ENCODE results near the gene INTS7. TPM values are rescaled to one million over a fixed set of nuclear protein-coding genes. Genes with fewer than 3 reads are reported as not detected.
"Not testable (repeated sequence)": the region's sequence is repeated elsewhere in the genome, so short reads cannot be mapped to it uniquely, and the experiment has no call there.

INTS7 gene
- polyA plus RNA-seq, 1 of the 3 experiments (the other 2 are of a cell fraction): 8.7 TPM

DNA sequence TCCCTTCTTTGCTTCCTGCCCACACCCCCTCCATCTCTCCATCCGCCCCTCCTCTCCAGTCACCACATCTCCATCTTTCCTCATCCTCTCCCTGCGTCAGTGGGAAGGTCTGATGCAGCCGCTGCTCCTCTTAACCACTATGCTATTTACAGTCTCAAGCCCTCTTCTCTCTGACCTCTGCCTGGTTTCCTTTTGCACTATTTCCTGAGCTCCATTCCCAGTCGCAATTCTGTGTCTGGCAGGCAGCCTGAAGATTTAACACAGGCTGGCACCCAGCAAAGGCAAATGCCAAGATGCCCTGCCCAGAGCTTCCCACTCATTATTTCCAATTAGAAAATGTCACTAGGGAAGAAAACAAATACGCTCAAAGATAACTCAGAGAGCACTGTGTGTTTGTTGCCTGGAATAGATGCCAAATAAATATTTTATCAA, 115.2 kb downstream of the INTS7 start (continued):
- TF ChIP-seq, protein P1, sequence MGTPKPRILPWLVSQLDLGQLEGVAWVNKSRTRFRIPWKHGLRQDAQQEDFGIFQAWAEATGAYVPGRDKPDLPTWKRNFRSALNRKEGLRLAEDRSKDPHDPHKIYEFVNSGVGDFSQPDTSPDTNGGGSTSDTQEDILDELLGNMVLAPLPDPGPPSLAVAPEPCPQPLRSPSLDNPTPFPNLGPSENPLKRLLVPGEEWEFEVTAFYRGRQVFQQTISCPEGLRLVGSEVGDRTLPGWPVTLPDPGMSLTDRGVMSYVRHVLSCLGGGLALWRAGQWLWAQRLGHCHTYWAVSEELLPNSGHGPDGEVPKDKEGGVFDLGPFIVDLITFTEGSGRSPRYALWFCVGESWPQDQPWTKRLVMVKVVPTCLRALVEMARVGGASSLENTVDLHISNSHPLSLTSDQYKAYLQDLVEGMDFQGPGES (IDR thresholded peaks at IDR 0.05; ENCODE audit: low read depth, low read length): no peak
- TF ChIP-seq, protein P2, sequence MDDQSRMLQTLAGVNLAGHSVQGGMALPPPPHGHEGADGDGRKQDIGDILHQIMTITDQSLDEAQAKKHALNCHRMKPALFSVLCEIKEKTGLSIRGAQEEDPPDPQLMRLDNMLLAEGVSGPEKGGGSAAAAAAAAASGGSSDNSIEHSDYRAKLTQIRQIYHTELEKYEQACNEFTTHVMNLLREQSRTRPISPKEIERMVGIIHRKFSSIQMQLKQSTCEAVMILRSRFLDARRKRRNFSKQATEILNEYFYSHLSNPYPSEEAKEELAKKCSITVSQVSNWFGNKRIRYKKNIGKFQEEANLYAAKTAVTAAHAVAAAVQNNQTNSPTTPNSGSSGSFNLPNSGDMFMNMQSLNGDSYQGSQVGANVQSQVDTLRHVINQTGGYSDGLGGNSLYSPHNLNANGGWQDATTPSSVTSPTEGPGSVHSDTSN (IDR thresholded peaks at IDR 0.05): peak; percentile 50
- TF ChIP-seq, protein P3, sequence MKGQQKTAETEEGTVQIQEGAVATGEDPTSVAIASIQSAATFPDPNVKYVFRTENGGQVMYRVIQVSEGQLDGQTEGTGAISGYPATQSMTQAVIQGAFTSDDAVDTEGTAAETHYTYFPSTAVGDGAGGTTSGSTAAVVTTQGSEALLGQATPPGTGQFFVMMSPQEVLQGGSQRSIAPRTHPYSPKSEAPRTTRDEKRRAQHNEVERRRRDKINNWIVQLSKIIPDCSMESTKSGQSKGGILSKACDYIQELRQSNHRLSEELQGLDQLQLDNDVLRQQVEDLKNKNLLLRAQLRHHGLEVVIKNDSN (IDR thresholded peaks at IDR 0.05; ENCODE audit: borderline replicate concordance, low read depth): no peak
- TF ChIP-seq, protein P4, sequence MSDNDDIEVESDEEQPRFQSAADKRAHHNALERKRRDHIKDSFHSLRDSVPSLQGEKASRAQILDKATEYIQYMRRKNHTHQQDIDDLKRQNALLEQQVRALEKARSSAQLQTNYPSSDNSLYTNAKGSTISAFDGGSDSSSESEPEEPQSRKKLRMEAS (IDR thresholded peaks at IDR 0.05; ENCODE audit: low read depth): no peak
- no peak for TF ChIP-seq MXI1 (IDR thresholded peaks at IDR 0.05; ENCODE audit: low read depth, low read length)
- peak; percentile 71 for TF ChIP-seq NFIC (IDR thresholded peaks at IDR 0.05; ENCODE audit: borderline replicate concordance)

DNA sequence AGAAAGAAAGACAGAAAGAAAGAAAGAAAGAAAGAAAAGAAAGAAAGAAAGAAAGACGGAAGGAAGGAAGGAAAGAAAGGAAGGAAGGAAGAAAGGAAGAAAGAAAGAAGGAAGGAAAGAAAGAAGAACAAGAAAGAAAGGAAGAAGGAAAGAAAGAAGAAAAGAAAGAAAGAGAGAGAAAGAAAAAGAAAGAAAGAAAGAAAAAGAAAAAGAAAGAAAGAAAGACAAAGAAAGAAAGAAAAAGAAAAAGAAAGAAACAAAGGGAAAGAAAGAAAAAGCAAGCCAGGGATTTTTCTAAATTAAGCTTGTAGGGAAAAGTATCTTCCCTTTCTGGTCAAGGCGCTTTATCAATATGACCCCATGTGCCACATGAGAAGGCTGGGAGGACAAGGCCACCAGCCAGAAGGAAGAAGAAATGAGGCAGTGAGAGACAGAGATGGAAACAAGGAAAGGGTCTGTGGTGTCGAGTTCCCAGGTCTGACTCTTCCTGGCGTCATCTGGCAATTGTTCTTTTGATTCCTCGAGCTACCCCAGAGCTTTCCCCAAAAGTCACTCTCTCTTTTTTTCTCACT, 116.4 kb downstream of the INTS7 start:
- H3K4me2 ChIP-seq: peak overlapping the region; percentile 69; the same call in 1 of the 2 replicates
- no peak for DNase-seq
- H3K79me2 ChIP-seq (ENCODE audit: insufficient read depth): no peaks in the 10 kb centered on the region
- H3K4me1 ChIP-seq (ENCODE audit: control insufficient read depth in 1 of 2, insufficient read depth in 2 of 2, low read depth in 1 of 2, low read length in 1 of 2): peaks cover 4 to 15% of the 10 kb centered on the region in 2 experiments; a peak in 3 of 4 replicates
- ChIA-PET CTCF (interaction anchor here (1.3 to 1.5 kb wide), 2 partner anchors 221 to 238 kb away, joined by 3 to 5 read pairs; no protein-coding TSS in a partner anchor), POLR2A (no interaction called here)
- H4K20me1 ChIP-seq (ENCODE audit: insufficient read depth): no peaks in the 10 kb centered on the region
- no peak overlapping the region for H3K9ac ChIP-seq
- peaks cover 19% of the 10 kb centered on the region for H3F3A ChIP-seq (replicated peaks; ENCODE audit: insufficient read depth)
- WGBS (ENCODE audit: low lambda C conversion rate): 84% methylated on average over 5 of the region's 5 CpGs
- no peak overlapping the region for H3K4me3 ChIP-seq (ENCODE audit: low read depth in 2 of 2, low read length in 1 of 2)
- no peak overlapping the region for H2AFZ ChIP-seq (ENCODE audit: low read depth)
- no peaks in the 10 kb centered on the region for H3K27me3 ChIP-seq (ENCODE audit: insufficient read depth)
- H3K9me2 ChIP-seq: no peaks in the 10 kb centered on the region
- H3K9me3 ChIP-seq: no peaks in the 10 kb centered on the region
- H3K36me3 ChIP-seq (replicated peaks in 1 of 2; ENCODE audit: control insufficient read depth in 1 of 2, insufficient read depth in 2 of 2, low read length in 1 of 2): no peaks in the 10 kb centered on the region
- peak overlapping the region in 1 of 2 experiments; percentile 84; a peak in 1 of 4 replicates for H3K27ac ChIP-seq (ENCODE audit: low read depth in 2 of 2, low read length in 1 of 2)
- TF ChIP-seq RXRA (IDR thresholded peaks at IDR 0.05; ENCODE audit: borderline replicate concordance, low read depth) (no peak), YY1 (IDR thresholded peaks at IDR 0.05; ENCODE audit: low read depth) (no peak)
- TF ChIP-seq, protein P5, sequence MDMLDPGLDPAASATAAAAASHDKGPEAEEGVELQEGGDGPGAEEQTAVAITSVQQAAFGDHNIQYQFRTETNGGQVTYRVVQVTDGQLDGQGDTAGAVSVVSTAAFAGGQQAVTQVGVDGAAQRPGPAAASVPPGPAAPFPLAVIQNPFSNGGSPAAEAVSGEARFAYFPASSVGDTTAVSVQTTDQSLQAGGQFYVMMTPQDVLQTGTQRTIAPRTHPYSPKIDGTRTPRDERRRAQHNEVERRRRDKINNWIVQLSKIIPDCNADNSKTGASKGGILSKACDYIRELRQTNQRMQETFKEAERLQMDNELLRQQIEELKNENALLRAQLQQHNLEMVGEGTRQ (IDR thresholded peaks at IDR 0.05; ENCODE audit: borderline replicate concordance, low read depth, low read length): no peak

DNA sequence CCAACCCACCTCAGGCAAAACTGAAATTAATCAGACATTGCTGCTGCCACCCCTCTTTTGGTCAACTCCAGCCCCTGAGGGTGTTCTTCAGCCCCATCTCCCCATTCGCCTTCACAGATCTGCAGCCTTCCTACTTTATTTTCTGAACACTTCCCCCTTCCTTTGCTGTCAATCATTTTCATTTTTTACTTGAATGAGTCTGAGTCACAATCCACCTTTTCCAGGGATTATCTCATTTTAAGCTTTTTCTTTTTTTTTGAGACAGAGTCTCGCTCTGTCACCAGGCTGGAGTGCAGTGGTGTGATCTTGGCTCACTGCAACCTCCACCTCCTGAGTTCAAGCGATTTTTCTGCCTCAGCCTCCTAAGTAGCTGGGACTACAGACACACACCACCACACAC, 118.9 kb downstream of the INTS7 start:
- CTCF ChIA-PET: interaction anchor here (0.6 to 0.8 kb wide), 2 partner anchors 28 to 87 kb away, joined by 3 to 5 read pairs; no protein-coding TSS in a partner anchor

More for the DNA sequence above, 118.9 kb downstream of the INTS7 start:
- H3K27ac ChIP-seq (ENCODE audit: low read depth in 2 of 2, low read length in 1 of 2); H3K27me3 ChIP-seq (ENCODE audit: insufficient read depth); H3K4me2 ChIP-seq; H2AFZ ChIP-seq (ENCODE audit: low read depth); DNase-seq; H3K9me3 ChIP-seq; H3K79me2 ChIP-seq (ENCODE audit: insufficient read depth); POLR2A ChIA-PET; H4K20me1 ChIP-seq (ENCODE audit: insufficient read depth); H3K36me3 ChIP-seq (replicated peaks in 1 of 2; ENCODE audit: control insufficient read depth in 1 of 2, insufficient read depth in 2 of 2, low read length in 1 of 2); H3K9ac ChIP-seq; H3K4me3 ChIP-seq (ENCODE audit: low read depth in 2 of 2, low read length in 1 of 2); H3K9me2 ChIP-seq: not testable (repeated sequence)
- 86% methylated on average over 3 of the region's 3 CpGs for WGBS (ENCODE audit: low lambda C conversion rate)
- H3F3A ChIP-seq (replicated peaks; ENCODE audit: insufficient read depth): peaks cover 19% of the 10 kb centered on the region
- peaks cover 4 to 15% of the 10 kb centered on the region in 2 experiments; a peak in 3 of 4 replicates for H3K4me1 ChIP-seq (ENCODE audit: control insufficient read depth in 1 of 2, insufficient read depth in 2 of 2, low read depth in 1 of 2, low read length in 1 of 2)
